CD1c-positive myeloid dendritic cell (primary cell): Measurements from ENCODE around the gene PRAMEF17.
"Not testable (repeated sequence)": the region's sequence is repeated elsewhere in the genome, so short reads cannot be mapped to it uniquely, and the experiment has no call there.

ENCODE experiments used
- DNase-seq: peaks from one replicate; pipeline ENCODE4 v3.0.0-alpha.2; 2016; ENCODE audit errors: extremely low spot score

The PRAMEF17 gene

GRCh38 chr1:13389332-13389731 lies at the start of gene PRAMEF17:
Gene PRAMEF17, plus strand, starts transcription at chr1:13389632. Its CDS starts 26 bp downstream, at chr1:13389658.
- DNase-seq, result not testable (repeated sequence)

- DNase-seq, result not testable (repeated sequence)
These were observed 46.9 kb upstream of the PRAMEF17 start for GRCh38 chr1:13342496-13342895.

GRCh38 chr1:13347034-13347433 lies 42.4 kb upstream of the PRAMEF17 start, which contains the start of gene PRAMEF14:
Gene PRAMEF14, minus strand, starts transcription at chr1:13347134. Its CDS starts 1,820 bp downstream, at chr1:13345314.
- DNase-seq, result not testable (repeated sequence)

- not testable (repeated sequence) for DNase-seq
These were observed 36.0 kb upstream of the PRAMEF17 start for GRCh38 chr1:13353476-13353875.

GRCh38 chr1:13354475-13354874 lies 35.0 kb upstream of the PRAMEF17 start:
- DNase-seq, result not testable (repeated sequence)

- peak; percentile 44 for DNase-seq
These were observed 32.7 kb upstream of the PRAMEF17 start for GRCh38 chr1:13356774-13357173.

- not testable (repeated sequence) for DNase-seq
These were observed 27.1 kb upstream of the PRAMEF17 start for GRCh38 chr1:13362364-13362763.

- DNase-seq, result not testable (repeated sequence)
These were observed 24.5 kb upstream of the PRAMEF17 start for GRCh38 chr1:13364928-13365327.

- not testable (repeated sequence) for DNase-seq
These were observed 22.9 kb upstream of the PRAMEF17 start for GRCh38 chr1:13366536-13366935.

- peak; percentile 3 for DNase-seq
These were observed 20.9 kb upstream of the PRAMEF17 start for GRCh38 chr1:13368544-13368943.

GRCh38 chr1:13378983-13379382 lies 10.4 kb upstream of the PRAMEF17 start:
- not testable (repeated sequence) for DNase-seq

GRCh38 chr1:13380380-13380779 lies 9.1 kb upstream of the PRAMEF17 start:
- DNase-seq, result not testable (repeated sequence)

- not testable (repeated sequence) for DNase-seq
These were observed 3.6 kb downstream of the PRAMEF17 start for GRCh38 chr1:13393004-13393403.

- not testable (repeated sequence) for DNase-seq
These were observed 5.3 kb downstream of the PRAMEF17 start for GRCh38 chr1:13394761-13395160.

- not testable (repeated sequence) for DNase-seq
These were observed 5.9 kb downstream of the PRAMEF17 start for GRCh38 chr1:13395311-13395710.

GRCh38 chr1:13407811-13408210 lies 18.4 kb downstream of the PRAMEF17 start:
- no peak for DNase-seq

GRCh38 chr1:13410150-13410549 lies 20.7 kb downstream of the PRAMEF17 start, which contains the start of gene PRAMEF20:
Gene PRAMEF20, plus strand, starts transcription at chr1:13410450. Its CDS starts 5,905 bp downstream, at chr1:13416355.
- DNase-seq, result not testable (repeated sequence)

- no peak for DNase-seq
These were observed 41.1 kb downstream of the PRAMEF17 start for GRCh38 chr1:13430495-13430894.

- no peak for DNase-seq
These were observed 42.8 kb downstream of the PRAMEF17 start for GRCh38 chr1:13432251-13432650.

GRCh38 chr1:13433694-13434358 lies 44.4 kb downstream of the PRAMEF17 start:
- not testable (repeated sequence) for DNase-seq

GRCh38 chr1:13435458-13435857 lies 46.0 kb downstream of the PRAMEF17 start:
- no peak for DNase-seq

GRCh38 chr1:13439104-13439783 lies 49.8 kb downstream of the PRAMEF17 start:
- not testable (repeated sequence) for DNase-seq
